Immature natural killer cell (primary cell): ENCODE data around the gene KATNBL1. TPM values are rescaled to one million over a fixed set of nuclear protein-coding genes. Genes with fewer than 3 reads are reported as not detected.
A peak's percentile ranks its signal among the peaks of the same experiment; 100 is the strongest.
"Not testable (repeated sequence)": the region's sequence is repeated elsewhere in the genome, so short reads cannot be mapped to it uniquely, and the experiment has no call there.

Experiments used
- DNase-seq, 3 donors: peaks; one replicate each; pipeline ENCODE4 v3.0.0; 2022; ENCODE audit warnings: mixed read lengths in 1 of 3
- H3K27ac Mint-ChIP-seq, 6 donors: one replicate each; pipeline ENCODE4 v1.8.0; 2020; ENCODE audit warnings: mixed read lengths in 6 of 6, mild to moderate bottlenecking in 5 of 6, inconsistent platforms in 4 of 6, moderate library complexity in 3 of 6
- H3K27me3 Mint-ChIP-seq, 3 donors: one replicate each; pipeline ENCODE4 v1.8.0; 2020 to 2021; ENCODE audit warnings: low read depth in 3 of 3, mild to moderate bottlenecking in 3 of 3, mixed read lengths in 3 of 3, moderate library complexity in 3 of 3, inconsistent platforms in 1 of 3
- H3K36me3 Mint-ChIP-seq, 3 donors: one replicate each; pipeline ENCODE4 v1.8.0; 2020; ENCODE audit warnings: mixed read lengths in 3 of 3, inconsistent platforms in 2 of 3, mild to moderate bottlenecking in 2 of 3
- H3K4me1 Mint-ChIP-seq, 2 donors: one replicate each; pipeline ENCODE4 v1.8.0; 2020; ENCODE audit warnings: inconsistent platforms in 2 of 2, mild to moderate bottlenecking in 2 of 2, mixed read lengths in 2 of 2, moderate library complexity in 1 of 2
- H3K4me3 Mint-ChIP-seq, 5 donors: one replicate each; pipeline ENCODE4 v1.8.0; 2020; ENCODE audit warnings: mild to moderate bottlenecking in 5 of 5, mixed read lengths in 5 of 5, inconsistent platforms in 3 of 5, moderate library complexity in 3 of 5
- H3K9me3 Mint-ChIP-seq, 6 donors: one replicate each; pipeline ENCODE4 v1.8.0; 2020; ENCODE audit warnings: mild to moderate bottlenecking in 6 of 6, mixed read lengths in 6 of 6, inconsistent platforms in 4 of 6, moderate library complexity in 3 of 6
- polyA plus RNA-seq, 3 donors: library from polyadenylated mRNA; unstranded; fragments of 300-500 nt; fragmentation: Illumina TruSeq; gene quantifications; one replicate each; pipeline ENCODE4 v1.2.3, GENCODE V29; 2021

KATNBL1 gene
- polyA plus RNA-seq, 3 donors from 2014 or later: 24.7 to 30.5 (median 26.9) TPM

DNA sequence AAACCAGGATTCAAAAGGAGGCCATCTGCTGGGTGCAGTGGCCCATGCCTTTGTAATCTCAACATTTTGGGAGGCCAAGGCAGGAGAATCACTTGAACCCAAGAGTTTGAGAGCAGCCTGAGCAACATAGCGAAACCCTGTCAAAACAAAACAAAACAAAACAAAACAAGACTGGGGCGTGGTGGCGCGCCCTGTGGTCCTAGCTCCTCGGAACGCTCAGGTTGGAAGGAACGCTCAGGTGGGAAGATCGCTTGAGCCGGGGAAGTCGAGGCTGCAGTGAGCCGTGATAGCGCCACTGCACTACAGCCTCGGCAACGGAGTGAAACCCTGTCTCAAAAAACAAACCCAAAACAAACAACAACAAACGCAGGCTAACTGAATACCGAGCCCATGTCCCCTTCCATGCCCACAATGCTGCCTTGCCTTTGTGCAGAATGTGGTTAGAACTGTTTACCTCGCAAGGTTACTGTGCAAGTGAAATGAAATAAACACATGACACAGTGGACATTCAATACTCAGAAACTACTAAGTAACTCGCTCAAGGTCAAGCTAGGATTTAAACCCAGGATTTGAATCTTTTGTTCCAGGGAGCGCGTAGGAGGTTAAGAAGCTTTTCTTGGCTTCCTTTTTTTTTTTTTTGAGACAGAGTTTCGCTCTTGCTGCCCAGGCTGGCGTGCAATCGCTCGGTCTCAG, 14.2 kb upstream of the KATNBL1 start:
- DNase-seq: peak in 1 of 3 donors; percentile 4
- Mint-ChIP-seq H3K36me3 (peaks cover 4 to 12% (median 9%) of the 10 kb centered on the region in 3 donors), H3K4me1 (peaks cover 30 to 31% of the 10 kb centered on the region in 2 donors), H3K27ac (peak overlapping the region; percentile 93 to 100 (median 97)), H3K4me3 (peak overlapping the region; percentile 91 to 95 (median 93)), H3K9me3 (no peaks in the 10 kb centered on the region), H3K27me3 (peaks cover 11 to 29% (median 22%) of the 10 kb centered on the region in 3 donors)

DNA sequence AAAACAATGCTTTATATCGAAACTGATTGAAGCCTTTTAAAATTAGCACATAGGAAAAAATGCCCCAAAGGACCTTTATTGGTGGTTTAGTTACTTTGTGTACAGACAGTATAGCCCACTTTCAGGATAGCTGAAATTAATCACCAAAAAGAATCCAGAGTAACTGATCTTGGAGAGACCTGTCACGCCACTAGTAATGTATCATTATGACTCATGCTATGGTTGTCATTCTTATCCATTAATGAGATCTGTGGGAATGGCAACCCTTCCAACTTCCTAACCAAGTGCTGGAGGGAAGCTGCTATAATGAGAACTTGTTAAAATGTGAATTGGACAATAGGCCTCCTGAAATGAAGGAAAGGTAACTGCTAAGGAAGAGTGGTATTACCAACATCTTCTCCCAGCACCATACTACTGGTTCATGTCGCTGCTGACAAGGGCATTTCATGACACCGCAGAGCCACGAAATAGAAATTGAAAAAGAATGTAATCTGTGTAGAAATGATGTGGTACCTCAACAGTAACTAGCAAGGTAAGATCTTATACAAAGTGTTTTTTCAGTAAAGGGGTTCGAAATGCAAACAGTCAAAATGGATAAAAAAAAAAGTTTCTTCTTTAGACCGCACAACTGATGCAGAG, 7.8 kb upstream of the KATNBL1 start:
- no peak for DNase-seq
- Mint-ChIP-seq H3K27me3 (peaks cover 0 to 3% (median 2%) of the 10 kb centered on the region in 3 donors), H3K4me3 (no peak overlapping the region), H3K9me3 (no peaks in the 10 kb centered on the region), H3K27ac (no peak overlapping the region), H3K36me3 (no peaks in the 10 kb centered on the region), H3K4me1 (no peaks in the 10 kb centered on the region)

DNA sequence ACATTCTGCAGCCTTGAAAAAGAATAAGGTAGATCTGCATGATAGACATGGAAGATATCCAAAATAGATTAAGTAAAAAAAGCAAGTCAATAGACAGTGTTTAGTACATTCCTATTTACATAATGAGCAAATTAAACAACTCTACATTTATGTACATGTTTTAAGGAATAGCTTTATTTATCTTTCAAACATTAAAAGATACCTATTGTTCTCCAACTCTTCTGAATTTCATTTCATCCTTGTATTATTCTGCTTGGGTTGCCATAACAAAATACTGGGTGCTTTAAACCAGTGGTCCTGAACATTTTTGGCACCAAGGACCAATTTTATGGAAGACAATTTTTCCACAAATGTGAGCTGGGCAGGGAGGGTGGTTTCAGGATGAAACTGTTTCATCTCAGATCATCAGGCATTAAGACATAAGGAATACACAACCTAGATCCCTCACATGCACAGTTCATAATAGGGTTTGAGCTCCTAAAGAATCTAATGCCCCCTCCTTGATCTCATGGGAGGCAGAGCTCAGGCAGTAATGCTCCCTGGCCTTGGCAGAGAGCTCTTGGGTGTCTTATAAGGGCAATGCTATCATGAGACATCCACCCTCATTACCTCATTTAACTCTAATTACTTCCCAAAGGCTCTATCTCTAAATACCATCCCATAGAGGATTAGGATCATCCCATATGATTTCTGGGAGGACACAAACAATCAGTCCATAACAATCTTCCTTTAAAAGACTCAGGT, 6.8 kb upstream of the KATNBL1 start:
- DNase-seq: no peak
- peaks cover 0 to 2% (median 0%) of the 10 kb centered on the region in 6 donors for H3K9me3 Mint-ChIP-seq
- no peaks in the 10 kb centered on the region for H3K36me3 Mint-ChIP-seq
- peaks cover 0 to 2% (median under 1%) of the 10 kb centered on the region in 3 donors for H3K27me3 Mint-ChIP-seq
- H3K4me3 Mint-ChIP-seq: no peak overlapping the region
- H3K4me1 Mint-ChIP-seq: no peaks in the 10 kb centered on the region
- H3K27ac Mint-ChIP-seq: no peak overlapping the region

DNA sequence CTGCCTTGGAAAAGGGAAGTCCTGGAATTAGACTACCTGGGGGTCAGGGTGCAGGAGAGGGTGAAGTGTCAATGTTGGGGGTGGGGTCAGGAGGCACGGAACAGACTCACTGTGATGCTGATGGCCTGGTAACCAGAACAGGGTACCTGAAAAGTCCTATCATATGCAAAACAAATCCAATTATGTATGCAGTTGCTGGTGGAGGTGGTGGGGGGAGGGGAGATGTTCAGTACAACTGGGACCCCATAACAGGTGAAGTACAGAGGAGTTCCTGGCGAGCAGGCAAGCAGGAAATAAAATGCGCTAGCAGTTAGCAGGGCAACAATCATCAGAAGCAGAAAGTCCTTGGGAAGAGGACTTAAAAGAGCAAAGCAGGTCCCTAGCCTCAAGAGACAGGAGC, 4.2 kb upstream of the KATNBL1 start:
- peaks cover 0 to 2% (median 0%) of the 10 kb centered on the region in 6 donors for H3K9me3 Mint-ChIP-seq
- DNase-seq: no peak
- peaks cover 5 to 8% of the 10 kb centered on the region in 2 donors for H3K4me1 Mint-ChIP-seq
- H3K36me3 Mint-ChIP-seq: no peaks in the 10 kb centered on the region
- H3K27me3 Mint-ChIP-seq: peaks cover 0 to 2% (median 0%) of the 10 kb centered on the region in 3 donors
- H3K4me3 Mint-ChIP-seq: no peak overlapping the region
- no peak overlapping the region for H3K27ac Mint-ChIP-seq

DNA sequence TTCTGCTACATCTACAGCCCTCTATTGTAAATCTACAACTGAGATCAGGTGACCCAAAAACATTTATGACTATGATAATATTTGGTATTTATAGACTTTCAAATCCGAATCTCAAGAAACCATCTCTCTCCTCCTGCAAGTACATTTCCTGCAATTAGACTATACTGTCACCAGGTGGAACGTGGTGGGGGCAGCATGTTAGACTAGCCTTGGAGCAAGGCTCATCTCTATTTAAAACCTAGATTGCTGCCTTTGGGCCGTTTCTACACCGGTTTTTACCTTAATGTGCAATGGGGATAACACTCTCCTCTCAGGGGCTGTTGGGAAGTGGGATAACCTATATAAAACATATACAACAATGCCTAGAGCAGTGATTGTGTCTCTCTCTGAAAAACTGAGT, 3.8 kb upstream of the KATNBL1 start:
- Mint-ChIP-seq H3K27ac (no peak overlapping the region), H3K36me3 (no peaks in the 10 kb centered on the region), H3K27me3 (peaks cover 0 to 2% (median 0%) of the 10 kb centered on the region in 3 donors), H3K9me3 (peaks cover 0 to 2% (median 0%) of the 10 kb centered on the region in 6 donors), H3K4me1 (peaks cover 10 to 12% of the 10 kb centered on the region in 2 donors), H3K4me3 (no peak overlapping the region)
- DNase-seq: no peak

DNA sequence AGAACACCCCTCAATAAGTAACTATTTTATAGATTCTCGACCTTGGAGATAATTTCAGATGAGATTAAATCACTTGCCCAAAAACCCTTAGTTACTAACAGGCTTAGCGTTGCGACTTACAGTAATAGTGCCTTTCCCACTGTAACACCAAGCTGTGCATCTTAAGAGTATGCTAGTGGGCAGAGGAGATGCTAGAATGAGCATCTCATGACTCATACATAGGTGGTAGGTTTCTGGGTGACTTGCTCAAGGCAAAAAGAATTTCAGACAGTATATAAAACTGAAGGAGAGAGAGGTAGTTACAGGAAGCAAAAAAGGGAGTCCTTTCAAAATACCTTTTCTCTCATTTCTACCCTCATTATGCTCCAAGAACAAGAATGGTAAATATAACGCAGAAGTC, 3.9 kb downstream of the KATNBL1 start:
- no peaks in the 10 kb centered on the region for H3K9me3 Mint-ChIP-seq
- H3K4me1 Mint-ChIP-seq: peaks cover 21 to 38% of the 10 kb centered on the region in 2 donors
- no peak overlapping the region for H3K27ac Mint-ChIP-seq
- H3K4me3 Mint-ChIP-seq: no peak overlapping the region
- DNase-seq: no peak
- no peaks in the 10 kb centered on the region for H3K36me3 Mint-ChIP-seq
- H3K27me3 Mint-ChIP-seq: peaks cover 0 to 1% (median 0%) of the 10 kb centered on the region in 3 donors

DNA sequence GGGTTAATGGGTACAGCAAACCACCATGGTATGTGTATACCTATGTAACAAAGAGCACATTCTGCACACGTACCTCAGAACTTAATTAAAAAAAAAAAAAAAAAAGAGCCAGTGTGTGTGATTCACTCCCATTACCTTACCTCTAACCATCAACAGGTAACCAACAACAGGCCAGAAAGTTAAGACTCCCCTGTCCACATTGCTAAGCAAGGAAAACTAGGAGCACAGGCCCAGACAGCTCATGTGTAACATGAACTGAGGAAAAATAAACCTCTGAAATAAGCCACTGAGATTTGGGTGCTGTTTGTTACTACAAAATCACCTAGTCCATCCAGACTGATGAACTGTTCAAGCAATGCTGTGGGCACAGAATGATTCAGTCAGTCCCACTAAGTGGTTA, 6.0 kb downstream of the KATNBL1 start:
- H3K36me3 Mint-ChIP-seq: peaks cover 0 to 7% (median 0%) of the 10 kb centered on the region in 3 donors
- H3K4me1 Mint-ChIP-seq: peaks cover 16 to 28% of the 10 kb centered on the region in 2 donors
- no peak overlapping the region for H3K27ac Mint-ChIP-seq
- H3K9me3 Mint-ChIP-seq: no peaks in the 10 kb centered on the region
- peaks cover 0 to 1% (median 0%) of the 10 kb centered on the region in 3 donors for H3K27me3 Mint-ChIP-seq
- no peak overlapping the region for H3K4me3 Mint-ChIP-seq
- no peak for DNase-seq

DNA sequence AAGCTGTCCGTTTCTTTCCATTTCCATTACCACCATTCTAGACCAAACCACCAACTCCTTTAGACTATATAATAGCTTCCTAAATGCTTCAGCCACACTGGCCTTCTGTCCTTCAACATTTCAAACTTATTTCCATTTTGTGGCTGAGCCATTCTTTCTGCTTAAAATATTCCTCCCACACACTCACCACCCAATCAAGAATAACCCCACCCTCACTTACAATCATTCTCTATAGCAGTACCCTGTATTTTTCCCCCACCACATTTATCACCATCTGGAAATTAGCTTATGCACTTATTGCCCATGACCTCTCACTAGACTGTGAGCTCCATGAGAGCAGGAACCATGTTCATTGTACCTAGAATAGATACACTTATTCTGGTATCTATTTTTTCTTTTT, 6.6 kb downstream of the KATNBL1 start:
- no peak overlapping the region for H3K4me3 Mint-ChIP-seq
- no peak for DNase-seq
- peaks cover 11 to 27% of the 10 kb centered on the region in 2 donors for H3K4me1 Mint-ChIP-seq
- no peak overlapping the region for H3K27ac Mint-ChIP-seq
- peaks cover 0 to 7% (median 6%) of the 10 kb centered on the region in 3 donors for H3K36me3 Mint-ChIP-seq
- no peaks in the 10 kb centered on the region for H3K9me3 Mint-ChIP-seq
- H3K27me3 Mint-ChIP-seq: peaks cover 0 to 2% (median 0%) of the 10 kb centered on the region in 3 donors

DNA sequence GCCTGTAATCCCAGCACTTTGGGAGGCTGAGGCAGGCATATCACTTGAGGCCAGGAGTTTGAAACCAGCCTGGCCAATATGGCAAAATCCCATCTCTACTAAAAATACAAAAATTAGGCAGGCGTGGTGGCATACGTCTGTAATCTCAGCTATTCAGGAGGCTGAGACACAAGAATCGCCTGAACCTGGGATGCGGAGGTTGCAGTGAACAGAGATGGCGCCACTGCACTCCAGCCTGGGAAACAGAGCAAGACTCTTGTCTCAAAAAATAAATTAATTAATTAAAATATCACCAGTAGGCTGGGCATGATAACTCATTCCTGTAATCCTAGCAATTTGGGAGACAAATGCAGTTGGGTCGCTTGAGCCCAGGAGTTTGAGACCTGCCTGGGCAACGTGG, 16.6 kb downstream of the KATNBL1 start:
- H3K4me3 Mint-ChIP-seq, H3K36me3 Mint-ChIP-seq, H3K9me3 Mint-ChIP-seq, DNase-seq, H3K27ac Mint-ChIP-seq, H3K27me3 Mint-ChIP-seq: not testable (repeated sequence)
- H3K4me1 Mint-ChIP-seq: peaks cover 9 to 13% of the 10 kb centered on the region in 2 donors

DNA sequence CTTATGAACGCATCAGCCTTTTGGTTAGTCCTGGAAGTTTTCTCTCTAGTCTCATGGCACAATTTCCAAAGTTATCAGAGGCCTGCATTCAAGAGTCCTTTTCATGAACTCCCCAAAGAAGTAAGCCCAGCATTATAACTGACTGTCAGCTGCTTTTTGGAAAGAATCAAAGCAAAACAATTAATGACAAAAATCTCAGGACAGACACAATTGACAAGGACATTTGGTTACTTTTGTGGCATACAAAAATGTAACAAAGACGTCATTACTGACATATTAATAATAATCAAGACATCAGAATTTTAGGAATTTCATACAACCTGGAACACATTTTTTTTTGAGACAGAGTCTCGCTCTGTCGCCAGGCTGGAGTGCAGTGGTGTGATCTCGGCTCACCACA, 21.2 kb downstream of the KATNBL1 start:
- H3K27ac Mint-ChIP-seq: no peak overlapping the region
- H3K4me3 Mint-ChIP-seq: no peak overlapping the region
- no peak for DNase-seq
- peaks cover 0 to 4% (median 0%) of the 10 kb centered on the region in 3 donors for H3K27me3 Mint-ChIP-seq
- peaks cover 13 to 17% of the 10 kb centered on the region in 2 donors for H3K4me1 Mint-ChIP-seq
- peaks cover 0 to 5% (median 0%) of the 10 kb centered on the region in 3 donors for H3K36me3 Mint-ChIP-seq
- H3K9me3 Mint-ChIP-seq: no peaks in the 10 kb centered on the region

DNA sequence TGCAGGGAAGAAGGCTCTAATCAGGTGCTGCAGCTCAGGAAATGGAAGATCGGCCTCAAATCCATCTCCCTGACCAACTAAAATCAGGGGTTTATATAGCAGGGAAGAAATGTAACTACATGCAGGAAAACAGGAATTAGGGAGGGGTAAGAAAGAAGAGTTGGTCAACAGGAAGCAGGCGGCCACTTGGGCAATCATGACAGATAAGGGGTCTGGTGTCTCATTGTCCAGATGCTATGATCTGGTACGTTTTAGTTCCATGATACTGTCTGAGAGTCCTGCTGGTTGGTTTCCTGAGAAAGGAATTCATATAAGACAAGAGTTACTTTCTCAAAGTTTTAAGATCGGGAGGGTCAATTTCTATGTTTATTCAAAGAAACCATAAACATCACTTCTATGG, 24.2 kb downstream of the KATNBL1 start:
- no peaks in the 10 kb centered on the region for H3K9me3 Mint-ChIP-seq
- no peak overlapping the region for H3K27ac Mint-ChIP-seq
- peaks cover 0 to 4% (median 0%) of the 10 kb centered on the region in 3 donors for H3K27me3 Mint-ChIP-seq
- H3K4me3 Mint-ChIP-seq: no peak overlapping the region
- H3K4me1 Mint-ChIP-seq: peaks cover 17 to 18% of the 10 kb centered on the region in 2 donors
- peaks cover 0 to 8% (median 0%) of the 10 kb centered on the region in 3 donors for H3K36me3 Mint-ChIP-seq
- no peak for DNase-seq

DNA sequence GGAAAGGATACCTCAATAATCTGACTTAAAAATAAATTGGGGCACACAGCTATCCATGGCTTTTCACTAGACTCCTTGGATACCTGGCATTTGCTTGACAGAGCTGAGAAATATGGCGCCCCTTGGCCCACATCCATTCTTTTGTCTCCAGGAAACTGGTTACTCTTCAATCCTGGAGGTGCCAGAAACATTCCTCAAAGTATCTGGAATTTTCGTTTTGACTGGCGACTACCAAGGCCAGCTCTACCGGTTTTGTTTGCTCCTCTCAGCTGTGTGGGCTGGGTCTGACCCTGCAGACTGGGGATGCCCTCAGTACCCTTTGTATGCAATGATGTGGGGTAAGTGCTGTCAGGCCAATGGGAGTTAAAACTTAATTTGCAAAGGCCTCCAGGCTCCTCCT, 27.0 kb downstream of the KATNBL1 start:
- DNase-seq: no peak
- H3K4me1 Mint-ChIP-seq: peaks cover 12 to 34% of the 10 kb centered on the region in 2 donors
- no peak overlapping the region for H3K27ac Mint-ChIP-seq
- H3K36me3 Mint-ChIP-seq: peaks cover 0 to 8% (median 0%) of the 10 kb centered on the region in 3 donors
- H3K4me3 Mint-ChIP-seq: no peak overlapping the region
- peaks cover 0 to 4% (median 0%) of the 10 kb centered on the region in 3 donors for H3K27me3 Mint-ChIP-seq
- no peaks in the 10 kb centered on the region for H3K9me3 Mint-ChIP-seq

DNA sequence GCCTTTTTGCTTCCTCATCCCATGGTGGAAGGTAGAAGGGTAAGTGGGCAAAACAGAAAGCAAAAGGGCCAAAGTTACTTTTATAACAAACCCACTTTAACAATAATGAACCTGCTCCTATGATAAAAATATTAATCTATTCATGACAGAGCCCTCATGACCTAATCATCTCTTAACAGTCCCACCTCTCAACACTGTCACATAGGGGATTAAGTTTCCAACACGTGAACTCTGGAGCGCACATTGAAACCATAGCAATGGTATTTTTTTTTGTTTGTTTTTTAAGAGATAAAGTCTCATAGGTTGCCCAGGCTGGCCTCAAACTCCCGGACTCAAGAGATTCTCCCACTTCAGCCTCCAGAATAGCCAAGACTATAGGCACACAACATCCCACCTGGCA, 30.7 kb downstream of the KATNBL1 start:
- Mint-ChIP-seq H3K4me1 (peaks cover 6 to 37% of the 10 kb centered on the region in 2 donors), H3K4me3 (no peak overlapping the region), H3K27ac (peak overlapping the region in 1 of 6 donors; percentile 4), H3K27me3 (no peaks in the 10 kb centered on the region), H3K36me3 (peaks cover 6 to 7% (median 7%) of the 10 kb centered on the region in 3 donors), H3K9me3 (peaks cover 0 to 2% (median 1%) of the 10 kb centered on the region in 6 donors)
- no peak for DNase-seq
